Peyer's patch (tissue), 4 donors: ENCODE results near the gene ARIH2. TPM values are rescaled to one million over a fixed set of nuclear protein-coding genes. Genes with fewer than 3 reads are reported as not detected.
"Not testable (repeated sequence)": the region's sequence is repeated elsewhere in the genome, so short reads cannot be mapped to it uniquely, and the experiment has no call there.

Experiments used
- DNase-seq, 3 donors: peaks; one replicate each; pipeline ENCODE4 v3.0.0-alpha.2; 2017 to 2019
- H3K27ac ChIP-seq, 4 donors: fragments of 200-600 bp; sonication (generic); one replicate each; pipeline ENCODE4 v1.5.1; 2016 to 2019
- H3K27me3 ChIP-seq, 2 donors: fragments of 200-600 bp; sonication (generic); one replicate each; pipeline ENCODE4 v1.5.1; 2019
- H3K36me3 ChIP-seq, 3 donors: fragments of 200-600 bp; sonication (generic); one replicate each; pipeline ENCODE4 v1.5.1; 2016 to 2019
- H3K4me1 ChIP-seq, 4 donors: fragments of 200-600 bp; sonication (generic); one replicate each; pipeline ENCODE4 v1.5.1; 2016 to 2019
- H3K4me3 ChIP-seq, 4 donors: fragments of 200-600 bp; sonication (generic); 1 replicate in 3 of 4; 2 replicates in 1 of 4; pipeline ENCODE4 v1.5.1; 2016 to 2019; ENCODE audit warnings: mild to moderate bottlenecking in 1 of 4
- H3K9me3 ChIP-seq, 4 donors: fragments of 200-600 bp; sonication (generic); one replicate each; pipeline ENCODE4 v1.5.1; 2016 to 2019; ENCODE audit warnings: mild to moderate bottlenecking in 1 of 4
- CTCF ChIP-seq, 6 experiments: fragments of 450-650 bp in 4 of 6; fragments of 200-600 bp in 2 of 6; sonication (generic) in 1 of 6; IDR thresholded peaks; one replicate each; pipeline ENCODE4 v1.5.1; 2017 to 2019; ENCODE audit warnings: antibody characterized with exemption in 6 of 6, mild to moderate bottlenecking in 3 of 6, moderate library complexity in 1 of 6
- POLR2A ChIP-seq, 2 donors: fragments of 450-650 bp; IDR thresholded peaks; one replicate each; pipeline ENCODE4 v1.5.1; 2017; ENCODE audit warnings: antibody characterized with exemption in 2 of 2, mild to moderate bottlenecking in 2 of 2, moderate library complexity in 2 of 2
- total RNA-seq, 4 donors: library from RNA; depleted of rRNA; stranded (reverse); fragments of >200 nt; gene quantifications; one replicate each; pipeline ENCODE4 v1.1.0, GENCODE V29; 2016

ARIH2 gene
- total RNA-seq, 4 donors from 2014 or later: 59.7 to 184 (median 111) TPM

- TF ChIP-seq CTCF (IDR thresholded peaks at IDR 0.05) (no peak), POLR2A (IDR thresholded peaks at IDR 0.05) (peak in 1 of 2 donors; percentile 52)
- peak overlapping the region; percentile 77 to 95 (median 89) for H3K27ac ChIP-seq
- H3K36me3 ChIP-seq: no peaks in the 10 kb centered on the region
- H3K4me1 ChIP-seq: peaks cover 0 to 15% (median 11%) of the 10 kb centered on the region in 4 donors
- DNase-seq: peak in 2 of 3 donors; percentile 52 to 57
- H3K9me3 ChIP-seq: no peaks in the 10 kb centered on the region
- peak overlapping the region; percentile 54 to 92 (median 80) for H3K4me3 ChIP-seq
- H3K27me3 ChIP-seq: no peaks in the 10 kb centered on the region
These were observed 20.9 kb upstream of the ARIH2 start for GRCh38 chr3:48897460-48898376.

- Histone ChIP-seq H3K9me3 (no peaks in the 10 kb centered on the region), H3K27me3 (no peaks in the 10 kb centered on the region), H3K4me1 (peaks cover 0 to 15% (median 11%) of the 10 kb centered on the region in 4 donors), H3K4me3 (peak within 1 kb of the TSS; percentile 54 to 92 (median 80)), H3K36me3 (no peaks in the 10 kb centered on the region), H3K27ac (peak within 1 kb of the TSS; percentile 77 to 95 (median 89))
- peak; percentile 91 to 97 (median 97) for DNase-seq
- TF ChIP-seq POLR2A (IDR thresholded peaks at IDR 0.05): peak; percentile 57 to 84
- TF ChIP-seq CTCF (IDR thresholded peaks at IDR 0.05): peak in 3 of 6 experiments; percentile 1 to 9 (median 9)
These were observed 20.0 kb upstream of the ARIH2 start, which contains the start of gene SLC25A20 for GRCh38 chr3:48898383-48899234. Gene SLC25A20, minus strand, starts transcription at chr3:48898882. Its CDS starts 88 bp downstream, at chr3:48898794.

GRCh38 chr3:48899273-48899672 is 19.4 kb upstream of the ARIH2 start:
- Histone ChIP-seq H3K27ac (peak overlapping the region; percentile 77 to 95 (median 89)), H3K4me3 (peak overlapping the region in 3 of 4 donors; percentile 54 to 92 (median 83)), H3K36me3 (no peaks in the 10 kb centered on the region), H3K4me1 (peaks cover 0 to 15% (median 13%) of the 10 kb centered on the region in 4 donors), H3K9me3 (no peaks in the 10 kb centered on the region), H3K27me3 (no peaks in the 10 kb centered on the region)
- TF ChIP-seq POLR2A (IDR thresholded peaks at IDR 0.05) (no peak), CTCF (IDR thresholded peaks at IDR 0.05) (no peak)
- no peak for DNase-seq

- H3K27ac ChIP-seq, H3K27me3 ChIP-seq, H3K4me1 ChIP-seq, H3K9me3 ChIP-seq, H3K4me3 ChIP-seq, H3K36me3 ChIP-seq, DNase-seq: not testable (repeated sequence)
These were observed 11.6 kb upstream of the ARIH2 start for GRCh38 chr3:48907026-48907425.

GRCh38 chr3:48915296-48915695 is 3.3 kb upstream of the ARIH2 start:
- no peaks in the 10 kb centered on the region for H3K27me3 ChIP-seq
- peak in 1 of 3 donors; percentile 36 for DNase-seq
- no peaks in the 10 kb centered on the region for H3K9me3 ChIP-seq
- H3K27ac ChIP-seq: no peak overlapping the region
- peaks cover 0 to 14% (median 4%) of the 10 kb centered on the region in 4 donors for H3K4me1 ChIP-seq
- no peak overlapping the region for H3K4me3 ChIP-seq
- no peaks in the 10 kb centered on the region for H3K36me3 ChIP-seq
- TF ChIP-seq CTCF (IDR thresholded peaks at IDR 0.05) (no peak), POLR2A (IDR thresholded peaks at IDR 0.05) (no peak)
